HUES6 (cell line): Measurements from ENCODE around the gene RNF166.

Source experiments
- H3K27ac ChIP-seq: 2 replicates; pipeline ENCODE4 v1.7.0; 2013; ENCODE audit warnings: low read depth, mild to moderate bottlenecking, low read length, inconsistent platforms
- H3K27me3 ChIP-seq: 2 replicates; pipeline ENCODE4 v1.6.1; 2013; ENCODE audit warnings: low read length; ENCODE audit not compliant: control insufficient read depth, insufficient read depth
- H3K36me3 ChIP-seq: 2 replicates; pipeline ENCODE4 v1.6.1; 2013; ENCODE audit warnings: low read length; ENCODE audit not compliant: control insufficient read depth, insufficient read depth
- H3K4me1 ChIP-seq: 2 replicates; pipeline ENCODE4 v1.6.1; 2013; ENCODE audit warnings: low read length; ENCODE audit not compliant: control insufficient read depth, insufficient read depth
- H3K4me3 ChIP-seq: 2 replicates; pipeline ENCODE4 v1.5.1; 2013; ENCODE audit warnings: low read depth, low read length
- H3K9ac ChIP-seq: one replicate; pipeline ENCODE4 v1.6.1; 2013; ENCODE audit warnings: mild to moderate bottlenecking, low read length
- H3K9me3 ChIP-seq: 2 replicates; pipeline ENCODE4 v1.6.1; 2013; ENCODE audit warnings: low read depth, low read length; ENCODE audit not compliant: control insufficient read depth, insufficient read depth

Gene RNF166

DNA sequence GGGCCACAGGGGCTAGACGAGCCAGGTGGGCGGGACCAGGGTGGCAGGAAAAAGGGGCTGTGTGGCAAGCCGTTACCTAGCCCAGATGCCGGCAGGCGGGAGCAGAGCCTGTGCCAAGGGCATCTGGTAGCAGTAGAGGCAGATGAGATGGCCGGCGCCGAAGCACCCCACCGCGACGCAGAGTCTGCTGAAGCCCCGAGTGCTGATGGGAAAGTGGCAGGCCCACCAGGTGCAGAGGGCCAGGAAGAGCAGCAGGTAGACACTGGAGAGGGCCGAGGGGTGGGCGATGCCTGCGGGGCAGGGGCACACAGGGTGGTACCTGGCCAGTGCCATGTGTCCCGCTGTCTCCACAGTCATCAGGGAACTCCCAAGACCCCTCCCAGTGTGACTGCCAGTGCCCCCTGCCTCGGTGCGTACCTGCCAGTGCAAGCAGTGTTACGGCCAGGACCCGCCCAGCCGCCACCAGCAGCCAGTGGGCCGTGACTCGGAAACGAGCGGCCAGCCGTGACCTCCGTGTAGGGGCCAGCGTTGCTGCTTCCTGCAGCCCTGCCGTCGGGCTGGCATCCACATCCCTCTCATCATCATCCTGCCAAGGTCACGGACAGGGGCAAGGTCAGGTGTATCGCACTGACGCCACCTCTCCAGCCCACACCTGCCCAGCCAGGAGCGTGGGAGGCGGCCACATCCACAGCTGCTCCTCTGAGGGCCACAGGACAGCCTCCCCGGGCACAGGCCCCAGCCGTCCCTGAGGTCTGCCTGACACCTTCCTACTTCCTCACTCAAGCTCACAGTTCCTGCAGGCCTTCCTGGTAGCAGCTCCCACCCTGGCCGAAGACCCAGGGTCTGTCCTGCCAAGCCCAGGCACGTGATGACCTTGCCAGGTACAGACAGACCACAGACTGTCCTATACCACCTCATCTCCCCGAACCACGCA lies 32.2 kb upstream of the RNF166 start:
- H3K9me3 ChIP-seq, result no peaks in the 10 kb centered on the region
- H3K27me3 ChIP-seq, result peaks cover 11% of the 10 kb centered on the region; the same call in 1 of the 2 replicates
- peaks cover 5% of the 10 kb centered on the region; the same call in 1 of the 2 replicates for H3K4me1 ChIP-seq
- peaks cover 13% of the 10 kb centered on the region; the same call in 1 of the 2 replicates for H3K36me3 ChIP-seq
- H3K4me3 ChIP-seq, result no peak overlapping the region
- H3K9ac ChIP-seq, result no peak overlapping the region
- no peak overlapping the region for H3K27ac ChIP-seq

DNA sequence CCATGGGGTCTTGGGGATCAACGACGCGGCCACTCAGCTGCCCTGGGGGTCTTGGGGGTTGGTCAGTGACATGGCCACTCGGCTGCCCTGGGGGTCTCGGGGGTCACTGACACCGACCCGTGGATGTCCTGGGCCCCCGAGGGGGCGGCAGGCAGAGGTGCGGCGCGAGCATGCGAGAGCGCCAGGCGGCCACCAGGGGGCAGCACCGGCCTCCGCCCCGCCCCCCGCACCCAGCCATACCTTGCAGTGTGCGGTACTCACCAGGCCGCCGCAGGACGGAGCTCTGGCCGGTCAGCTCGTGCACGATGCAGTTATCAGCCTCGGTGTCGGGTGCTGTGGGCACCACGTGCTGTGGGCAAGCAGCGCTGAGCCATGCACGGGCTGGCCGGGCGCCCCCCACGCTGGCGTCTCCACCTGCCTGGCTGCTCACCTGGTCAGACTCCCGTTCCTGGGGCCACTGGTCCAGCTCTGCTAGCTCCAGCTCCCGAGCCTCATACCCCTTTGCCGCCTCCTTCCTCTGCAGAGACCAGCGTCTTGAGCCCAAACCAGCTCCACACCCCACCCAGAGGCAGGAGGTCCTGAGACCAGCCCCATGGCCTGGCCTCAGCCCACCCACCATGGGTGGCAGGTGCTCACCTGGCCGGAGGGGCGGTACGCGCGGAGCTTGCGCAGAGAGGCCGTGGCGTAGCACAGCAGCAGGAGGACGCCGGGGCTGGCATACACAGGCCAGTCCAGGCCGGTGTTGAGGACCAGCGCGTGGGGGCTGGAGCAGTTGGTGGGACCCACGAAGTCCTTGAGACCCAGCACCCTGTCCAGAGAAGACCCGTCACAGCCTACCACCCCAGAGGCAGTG lies 31.3 kb upstream of the RNF166 start:
- Histone ChIP-seq H3K27ac (no peak overlapping the region), H3K27me3 (peaks cover 11% of the 10 kb centered on the region; the same call in 1 of the 2 replicates), H3K36me3 (peaks cover 13% of the 10 kb centered on the region; the same call in 1 of the 2 replicates), H3K4me1 (peaks cover 5% of the 10 kb centered on the region; the same call in 1 of the 2 replicates), H3K9me3 (no peaks in the 10 kb centered on the region), H3K9ac (no peak overlapping the region), H3K4me3 (no peak overlapping the region)

DNA sequence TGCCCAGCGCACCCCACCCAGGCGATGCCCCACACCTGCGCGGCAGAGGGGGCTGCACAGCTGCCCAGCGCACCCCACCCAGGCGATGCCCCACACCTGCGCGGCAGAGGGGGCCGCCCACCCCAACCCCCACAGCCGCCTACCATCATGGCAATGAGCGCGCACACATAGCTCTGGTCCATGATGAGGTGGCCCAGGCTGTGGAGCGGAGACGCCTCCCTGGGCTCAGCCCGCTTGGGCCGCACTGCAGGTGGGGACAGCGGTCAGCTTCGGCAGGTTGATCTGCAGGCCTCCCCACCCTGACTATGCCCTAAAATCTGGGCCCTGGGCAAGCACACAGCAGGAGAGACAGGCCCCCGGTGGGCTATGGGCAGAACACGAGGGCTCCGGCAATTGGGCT lies 30.3 kb upstream of the RNF166 start:
- H3K4me1 ChIP-seq, result peaks cover 5% of the 10 kb centered on the region; the same call in 1 of the 2 replicates
- peaks cover 13% of the 10 kb centered on the region; the same call in 1 of the 2 replicates for H3K36me3 ChIP-seq

DNA sequence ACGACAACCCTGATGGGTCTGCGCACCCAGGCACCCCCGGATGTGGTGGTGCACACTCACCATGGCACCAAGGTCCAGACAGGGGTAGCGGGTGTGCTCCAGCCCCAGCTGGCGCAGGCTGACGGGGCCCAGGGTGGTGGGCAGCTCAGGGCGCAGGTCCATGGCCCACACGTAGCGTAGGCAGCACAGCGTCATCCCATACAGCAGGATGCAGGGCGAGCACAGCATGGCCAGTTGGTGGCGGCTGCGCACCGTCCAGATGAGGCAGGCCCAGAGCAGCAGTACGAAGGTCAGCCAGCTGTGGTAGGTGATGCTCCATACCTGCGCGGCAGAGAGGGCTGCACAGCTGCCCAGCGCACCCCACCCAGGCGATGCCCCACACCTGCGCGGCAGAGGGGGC lies 29.9 kb upstream of the RNF166 start:
- Histone ChIP-seq H3K4me3 (no peak overlapping the region), H3K36me3 (peaks cover 13% of the 10 kb centered on the region; the same call in 1 of the 2 replicates), H3K9ac (no peak overlapping the region), H3K27me3 (peaks cover 11% of the 10 kb centered on the region; the same call in 1 of the 2 replicates), H3K9me3 (no peaks in the 10 kb centered on the region), H3K4me1 (peaks cover 5% of the 10 kb centered on the region; the same call in 1 of the 2 replicates), H3K27ac (no peak overlapping the region)

More for the DNA sequence above, 30.3 kb upstream of the RNF166 start:
- Histone ChIP-seq H3K9ac (no peak overlapping the region), H3K27ac (no peak overlapping the region), H3K4me3 (no peak overlapping the region), H3K27me3 (peaks cover 11% of the 10 kb centered on the region; the same call in 1 of the 2 replicates), H3K9me3 (no peaks in the 10 kb centered on the region)

DNA sequence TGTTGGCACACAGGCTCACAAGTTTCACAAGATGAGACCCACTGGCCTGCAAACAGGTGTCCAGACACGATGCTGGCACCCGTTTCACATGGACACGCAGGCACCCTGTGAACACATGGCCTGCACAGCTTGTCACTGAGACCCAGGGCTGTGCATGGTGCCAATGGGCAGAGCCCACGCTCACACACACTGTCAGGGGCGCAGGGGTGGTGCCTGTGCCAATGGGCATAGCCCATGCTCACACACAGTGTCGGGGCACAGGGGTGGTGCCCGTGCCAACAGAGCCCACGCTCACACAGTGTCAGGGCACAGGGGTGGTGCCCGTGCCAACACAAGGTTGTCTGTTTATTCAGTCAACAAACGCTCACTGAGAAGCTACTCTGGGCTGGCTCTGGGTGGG lies 29.4 kb upstream of the RNF166 start:
- Histone ChIP-seq H3K27me3 (peaks cover 11% of the 10 kb centered on the region; the same call in 1 of the 2 replicates), H3K9ac (no peak overlapping the region), H3K4me3 (no peak overlapping the region), H3K4me1 (peaks cover 5% of the 10 kb centered on the region; the same call in 1 of the 2 replicates), H3K9me3 (no peaks in the 10 kb centered on the region), H3K36me3 (peaks cover 13% of the 10 kb centered on the region; the same call in 1 of the 2 replicates), H3K27ac (no peak overlapping the region)

DNA sequence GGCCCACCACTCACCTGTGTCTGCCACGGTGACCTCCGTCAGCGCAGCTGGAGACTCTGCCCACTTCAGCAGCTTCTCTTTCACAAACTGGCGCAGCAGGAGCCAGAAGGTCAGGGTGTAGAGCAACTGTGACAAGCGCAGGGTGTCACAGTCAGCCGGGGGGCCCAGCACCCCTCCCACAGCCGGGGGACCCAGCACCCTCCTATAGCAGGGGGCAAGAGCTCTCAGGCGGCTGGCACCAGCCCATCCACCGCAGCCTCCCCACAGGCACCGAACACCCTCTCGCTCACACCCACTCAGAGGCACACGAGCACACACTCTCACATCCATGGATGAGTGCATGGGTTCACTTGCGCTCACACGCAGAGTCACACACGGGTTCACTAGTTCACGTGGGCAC lies 28.9 kb upstream of the RNF166 start:
- Histone ChIP-seq H3K27ac (no peak overlapping the region), H3K4me3 (no peak overlapping the region), H3K4me1 (peaks cover 5% of the 10 kb centered on the region; the same call in 1 of the 2 replicates), H3K9ac (no peak overlapping the region), H3K27me3 (peaks cover 11% of the 10 kb centered on the region; the same call in 1 of the 2 replicates), H3K9me3 (no peaks in the 10 kb centered on the region), H3K36me3 (peaks cover 10% of the 10 kb centered on the region; the same call in 1 of the 2 replicates)

DNA sequence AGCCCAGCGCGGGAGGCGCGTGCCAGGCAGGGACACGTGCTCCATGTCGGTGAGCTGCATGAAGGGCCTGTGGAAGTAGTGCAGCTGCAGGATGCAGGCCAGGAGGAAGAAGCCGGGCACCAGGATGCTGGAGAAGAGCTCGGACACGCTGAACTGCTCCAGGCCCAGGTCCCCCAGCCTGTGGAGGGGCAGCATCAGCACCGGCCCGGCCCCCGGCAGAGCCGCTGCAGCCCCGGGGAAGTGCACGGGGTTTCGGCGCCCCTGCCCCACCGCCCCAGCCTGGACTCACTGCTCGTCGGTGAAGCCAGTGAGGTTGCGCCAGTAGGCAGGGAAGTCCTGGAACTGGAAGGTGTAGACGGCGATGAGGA lies 28.1 kb upstream of the RNF166 start:
- Histone ChIP-seq H3K36me3 (peaks cover 10% of the 10 kb centered on the region; the same call in 1 of the 2 replicates), H3K9ac (no peak overlapping the region), H3K4me1 (peaks cover 5% of the 10 kb centered on the region; the same call in 1 of the 2 replicates), H3K27me3 (peaks cover 11% of the 10 kb centered on the region; the same call in 1 of the 2 replicates), H3K4me3 (no peak overlapping the region), H3K27ac (no peak overlapping the region), H3K9me3 (no peaks in the 10 kb centered on the region)

DNA sequence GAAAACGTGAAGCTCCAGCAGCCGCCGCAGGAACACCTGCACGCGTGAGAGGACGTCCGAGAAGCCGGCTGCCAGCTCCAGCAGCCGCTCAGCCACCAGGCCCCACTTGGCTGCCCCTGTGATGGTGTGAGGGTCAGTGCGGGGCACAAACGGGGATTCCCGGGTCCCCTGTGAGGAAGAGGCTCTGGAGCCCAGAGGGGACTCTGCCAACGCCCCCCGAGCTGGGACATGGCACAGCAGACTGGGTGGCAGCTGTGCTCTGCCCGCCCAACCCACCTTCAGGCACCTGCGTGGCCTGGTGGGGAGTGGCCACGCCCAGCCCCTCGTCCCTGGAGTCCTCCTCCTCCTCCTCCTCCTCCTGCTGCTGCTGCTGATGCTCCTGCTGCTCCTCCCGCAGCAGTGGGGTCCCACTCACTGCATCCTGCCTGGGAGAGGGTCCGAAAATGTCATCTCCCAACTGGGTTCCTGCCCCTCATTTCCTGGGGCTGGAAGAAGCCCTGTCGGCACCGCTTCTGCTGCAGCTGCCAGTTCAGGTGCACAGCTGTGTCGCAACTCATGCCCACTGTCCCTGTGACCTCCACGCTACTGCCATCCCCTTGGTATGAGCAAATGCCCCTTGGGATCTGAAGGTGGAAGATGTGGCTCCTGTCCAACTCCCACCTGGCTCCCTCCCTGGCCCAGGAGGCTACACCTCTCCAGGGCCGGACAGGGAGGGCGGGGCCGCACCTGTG lies 27.6 kb upstream of the RNF166 start:
- peaks cover 10% of the 10 kb centered on the region; the same call in 1 of the 2 replicates for H3K36me3 ChIP-seq
- H3K4me3 ChIP-seq, result no peak overlapping the region
- H3K27ac ChIP-seq, result no peak overlapping the region
- H3K27me3 ChIP-seq, result peaks cover 11% of the 10 kb centered on the region; the same call in 1 of the 2 replicates
- H3K9ac ChIP-seq, result no peak overlapping the region
- no peaks in the 10 kb centered on the region for H3K9me3 ChIP-seq
- H3K4me1 ChIP-seq, result peaks cover 5% of the 10 kb centered on the region; the same call in 1 of the 2 replicates

DNA sequence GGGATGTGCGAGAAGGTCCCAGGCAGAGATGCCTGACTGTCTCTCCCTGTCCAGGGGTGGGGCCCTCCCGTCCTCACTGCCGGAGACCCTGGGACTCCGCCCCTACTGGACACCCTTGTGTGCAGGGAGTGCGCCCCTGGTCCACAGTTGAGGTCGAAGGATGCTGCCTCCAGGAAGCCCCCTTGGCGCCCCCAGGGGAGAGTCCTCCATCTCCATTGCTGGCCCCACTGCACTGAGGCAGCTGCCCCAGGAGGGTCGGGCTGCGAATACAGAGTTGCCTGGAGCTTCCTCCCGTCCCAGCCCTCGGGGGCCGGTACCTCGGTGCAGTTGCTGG lies 26.7 kb upstream of the RNF166 start:
- H3K4me1 ChIP-seq, result peaks cover 5% of the 10 kb centered on the region; the same call in 1 of the 2 replicates
- no peak overlapping the region for H3K27ac ChIP-seq
- peaks cover 5% of the 10 kb centered on the region; the same call in 1 of the 2 replicates for H3K27me3 ChIP-seq
- no peak overlapping the region for H3K9ac ChIP-seq
- H3K36me3 ChIP-seq, result peaks cover 10% of the 10 kb centered on the region; the same call in 1 of the 2 replicates
- no peaks in the 10 kb centered on the region for H3K9me3 ChIP-seq
- H3K4me3 ChIP-seq, result no peak overlapping the region
